GM18507 (cell line): ENCODE data around the gene MYBBP1A.
"Not testable (repeated sequence)": the region's sequence is repeated elsewhere in the genome, so short reads cannot be mapped to it uniquely, and the experiment has no call there.

ENCODE experiments used
- DNase-seq: peaks from one replicate; pipeline ENCODE4 v3.0.0; 2011; ENCODE audit warnings: low read depth; ENCODE audit not compliant: insufficient read length; ENCODE audit errors: extremely low spot score
- FAIRE-seq: peaks from 2 replicates; lab custom pipeline; 2011; peaks lifted over from hg19 to GRCh38; lab: Jason Lieb, UNC

The MYBBP1A gene, protein sequence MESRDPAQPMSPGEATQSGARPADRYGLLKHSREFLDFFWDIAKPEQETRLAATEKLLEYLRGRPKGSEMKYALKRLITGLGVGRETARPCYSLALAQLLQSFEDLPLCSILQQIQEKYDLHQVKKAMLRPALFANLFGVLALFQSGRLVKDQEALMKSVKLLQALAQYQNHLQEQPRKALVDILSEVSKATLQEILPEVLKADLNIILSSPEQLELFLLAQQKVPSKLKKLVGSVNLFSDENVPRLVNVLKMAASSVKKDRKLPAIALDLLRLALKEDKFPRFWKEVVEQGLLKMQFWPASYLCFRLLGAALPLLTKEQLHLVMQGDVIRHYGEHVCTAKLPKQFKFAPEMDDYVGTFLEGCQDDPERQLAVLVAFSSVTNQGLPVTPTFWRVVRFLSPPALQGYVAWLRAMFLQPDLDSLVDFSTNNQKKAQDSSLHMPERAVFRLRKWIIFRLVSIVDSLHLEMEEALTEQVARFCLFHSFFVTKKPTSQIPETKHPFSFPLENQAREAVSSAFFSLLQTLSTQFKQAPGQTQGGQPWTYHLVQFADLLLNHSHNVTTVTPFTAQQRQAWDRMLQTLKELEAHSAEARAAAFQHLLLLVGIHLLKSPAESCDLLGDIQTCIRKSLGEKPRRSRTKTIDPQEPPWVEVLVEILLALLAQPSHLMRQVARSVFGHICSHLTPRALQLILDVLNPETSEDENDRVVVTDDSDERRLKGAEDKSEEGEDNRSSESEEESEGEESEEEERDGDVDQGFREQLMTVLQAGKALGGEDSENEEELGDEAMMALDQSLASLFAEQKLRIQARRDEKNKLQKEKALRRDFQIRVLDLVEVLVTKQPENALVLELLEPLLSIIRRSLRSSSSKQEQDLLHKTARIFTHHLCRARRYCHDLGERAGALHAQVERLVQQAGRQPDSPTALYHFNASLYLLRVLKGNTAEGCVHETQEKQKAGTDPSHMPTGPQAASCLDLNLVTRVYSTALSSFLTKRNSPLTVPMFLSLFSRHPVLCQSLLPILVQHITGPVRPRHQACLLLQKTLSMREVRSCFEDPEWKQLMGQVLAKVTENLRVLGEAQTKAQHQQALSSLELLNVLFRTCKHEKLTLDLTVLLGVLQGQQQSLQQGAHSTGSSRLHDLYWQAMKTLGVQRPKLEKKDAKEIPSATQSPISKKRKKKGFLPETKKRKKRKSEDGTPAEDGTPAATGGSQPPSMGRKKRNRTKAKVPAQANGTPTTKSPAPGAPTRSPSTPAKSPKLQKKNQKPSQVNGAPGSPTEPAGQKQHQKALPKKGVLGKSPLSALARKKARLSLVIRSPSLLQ (N-terminal part only)

DNA sequence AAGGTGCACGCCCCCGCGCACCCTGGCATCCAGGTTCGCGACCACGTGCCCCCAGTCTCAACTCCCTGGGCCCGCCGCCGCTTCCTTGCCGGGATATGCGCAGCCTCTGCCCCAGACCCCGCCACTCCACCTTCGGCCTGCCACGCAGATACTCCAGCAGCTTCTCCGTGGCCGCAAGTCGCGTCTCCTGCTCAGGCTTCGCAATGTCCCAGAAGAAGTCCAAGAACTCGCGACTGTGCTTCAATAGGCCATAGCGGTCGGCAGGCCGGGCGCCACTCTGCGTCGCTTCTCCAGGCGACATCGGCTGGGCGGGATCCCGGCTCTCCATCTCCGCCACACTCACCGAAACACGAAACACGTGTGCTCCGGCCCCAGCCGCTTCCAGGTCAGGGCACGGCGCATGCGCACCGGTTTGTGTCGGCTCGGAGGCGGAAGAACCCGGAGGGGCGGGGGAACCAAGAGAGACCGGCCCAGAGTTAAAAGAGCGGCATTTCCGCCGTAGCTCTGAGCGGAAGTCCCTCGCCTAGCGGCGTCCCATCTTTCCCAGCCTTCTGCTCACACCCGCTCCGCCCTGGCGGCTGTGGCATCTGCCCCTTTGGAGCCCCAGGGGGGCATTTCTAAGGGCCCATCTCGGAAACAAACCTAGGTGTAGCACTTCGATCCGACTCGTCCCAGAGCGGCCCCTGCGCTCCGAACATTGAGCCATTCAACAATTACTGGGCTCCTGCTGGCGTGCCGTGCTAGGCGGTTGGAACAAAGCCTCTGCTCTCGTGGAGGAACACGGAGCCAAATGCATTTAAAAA, at the start of gene MYBBP1A:
TSS of gene MYBBP1A (minus strand) at position 388 of the 803 bp plus-strand sequence. CDS start at position 328, 60 bp downstream.
- FAIRE-seq (peak; percentile 99), DNase-seq (peak; percentile 99)

DNA sequence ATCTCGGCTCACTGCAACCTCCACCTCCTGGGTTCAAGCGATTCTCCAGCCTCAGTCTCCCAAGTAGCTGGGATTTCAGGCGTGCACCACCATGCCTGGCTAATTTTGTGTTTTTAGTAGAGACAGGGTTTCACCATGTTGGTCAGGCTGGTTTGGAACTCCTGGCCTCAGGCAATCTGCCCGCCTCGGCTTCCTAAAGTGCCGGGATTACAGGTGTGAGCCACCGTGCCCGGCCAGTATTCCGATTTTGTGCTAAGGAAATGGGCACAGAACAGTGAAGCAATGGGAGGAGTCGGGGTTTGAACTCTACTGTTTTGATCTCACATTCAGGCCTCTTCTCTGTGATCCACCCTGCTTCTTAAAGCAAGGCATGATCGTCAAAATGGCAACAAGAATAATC, 49.6 kb upstream of the MYBBP1A start:
- FAIRE-seq, DNase-seq: not testable (repeated sequence)

DNA sequence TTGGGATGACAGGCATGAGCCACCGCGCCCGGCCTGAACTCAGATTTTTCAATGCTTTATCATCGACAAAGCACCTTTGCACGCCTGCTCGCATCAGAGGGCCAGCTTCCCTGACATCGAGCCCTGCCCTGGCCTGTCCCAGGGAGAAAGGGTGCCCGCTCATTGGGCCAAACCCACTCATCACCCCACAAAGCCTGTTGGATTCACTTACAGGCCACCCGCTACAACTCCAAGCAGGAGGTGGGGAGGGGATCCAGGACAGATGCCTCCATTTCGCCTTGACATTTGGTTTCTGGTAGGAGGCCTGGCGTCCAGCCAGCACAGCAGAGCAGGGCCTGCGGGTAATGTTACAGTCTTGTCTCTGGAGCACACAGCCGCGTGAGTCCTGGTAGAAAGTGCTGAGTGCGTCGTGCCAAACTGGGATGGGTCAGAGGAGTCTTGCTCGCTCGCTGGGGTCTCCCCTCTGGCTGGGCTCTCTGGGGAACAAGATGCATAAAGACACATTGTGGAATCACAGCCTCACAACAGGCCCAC, 49.0 kb upstream of the MYBBP1A start:
- no peak for DNase-seq
- no peak for FAIRE-seq

DNA sequence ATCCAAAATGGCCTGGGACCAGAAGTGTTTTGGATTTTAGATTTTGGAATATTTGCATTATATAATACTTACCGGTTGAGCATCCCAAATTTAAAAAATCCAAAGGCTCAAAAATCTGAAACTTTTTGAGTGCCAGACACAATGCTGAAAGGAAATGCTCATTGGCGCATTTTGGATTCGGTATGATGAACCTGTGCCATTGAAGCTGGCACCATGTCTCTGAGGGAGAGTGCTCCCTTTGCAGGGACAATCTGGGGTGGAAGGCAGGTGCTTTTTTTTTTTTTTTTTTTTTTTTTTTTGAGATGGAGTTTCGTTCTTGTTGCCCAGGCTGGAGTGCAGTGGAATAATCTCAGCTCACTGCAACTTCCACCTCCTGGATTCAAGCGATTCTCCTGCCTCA, 46.9 kb upstream of the MYBBP1A start:
- DNase-seq (no peak), FAIRE-seq (no peak)

DNA sequence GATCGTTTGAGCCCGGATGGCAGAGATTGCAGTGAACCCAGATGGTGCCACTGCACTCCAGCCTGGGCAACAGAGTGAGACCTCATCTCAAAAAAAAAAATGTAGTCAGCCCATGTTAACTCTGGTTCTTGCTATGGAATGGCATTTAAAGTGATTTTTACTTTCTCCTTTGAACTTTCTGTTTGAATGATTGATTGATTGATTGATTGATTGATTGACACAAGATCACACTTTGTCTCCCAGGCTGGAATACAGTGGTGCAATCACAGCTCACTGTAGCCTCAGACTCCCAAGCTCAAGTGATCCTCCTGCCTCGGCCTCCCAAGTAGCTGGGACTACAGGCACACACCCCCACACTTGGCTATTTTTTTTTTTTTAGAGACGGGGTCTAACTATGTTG, 46.1 kb upstream of the MYBBP1A start:
- FAIRE-seq: no peak
- DNase-seq: no peak

DNA sequence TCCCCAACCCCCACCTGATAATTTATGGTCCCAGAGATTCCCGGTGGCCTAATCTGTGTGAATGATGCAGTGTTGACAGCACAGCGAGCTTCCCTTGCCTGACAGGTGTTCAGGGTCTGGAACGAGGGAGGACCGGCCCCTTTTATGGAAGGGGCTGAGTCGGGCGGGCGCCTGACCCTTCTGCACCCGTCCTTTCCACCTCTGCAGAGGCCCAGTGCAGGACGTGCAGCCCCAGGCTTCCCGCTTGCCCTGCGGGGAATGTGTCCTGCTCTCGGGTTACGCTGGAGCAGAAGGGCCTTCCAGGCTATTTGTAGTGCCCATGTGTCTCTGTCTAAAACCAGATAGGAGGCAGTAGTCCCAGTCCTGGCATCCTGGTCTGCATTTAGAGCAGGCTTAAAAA, 45.4 kb upstream of the MYBBP1A start:
- no peak for FAIRE-seq
- DNase-seq: no peak

DNA sequence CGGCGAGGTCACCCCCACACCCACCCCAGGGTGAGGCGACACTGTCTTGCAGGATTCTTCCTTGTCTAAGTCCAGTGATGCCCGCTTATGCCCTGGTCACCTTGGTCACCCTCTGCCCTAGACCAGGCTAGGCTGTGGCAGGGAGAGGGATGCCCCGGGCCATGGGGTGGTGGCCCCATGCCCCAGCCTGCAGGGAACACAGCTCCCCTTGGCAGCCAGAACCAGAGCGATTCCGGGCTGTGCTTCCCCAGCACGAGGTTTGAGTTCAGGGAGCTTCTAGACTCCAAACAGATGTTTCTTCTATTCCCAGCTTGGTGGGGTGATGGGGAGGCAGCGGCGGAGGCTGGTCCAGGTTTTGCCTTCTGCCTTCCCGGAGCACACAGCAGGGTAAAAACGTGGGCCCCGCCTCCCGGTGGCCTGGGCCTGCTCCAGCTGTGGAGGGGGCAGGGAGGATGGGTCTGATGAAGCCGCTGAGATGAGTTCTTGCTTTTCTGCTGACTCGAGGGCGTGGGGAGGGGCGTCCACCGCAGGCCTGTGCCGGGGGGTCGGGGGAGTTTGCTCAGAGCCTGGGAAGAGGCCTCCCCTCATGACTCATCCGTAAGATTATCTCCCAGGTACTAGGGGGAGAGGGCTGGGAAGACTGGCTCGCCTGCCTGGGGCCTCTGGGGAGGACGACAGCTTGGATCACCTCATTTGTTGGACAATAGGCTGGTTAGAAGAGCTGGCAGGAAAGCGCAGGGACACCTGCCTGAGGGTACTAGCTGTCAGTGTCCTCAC, 44.5 kb upstream of the MYBBP1A start:
- FAIRE-seq (no peak), DNase-seq (no peak)

DNA sequence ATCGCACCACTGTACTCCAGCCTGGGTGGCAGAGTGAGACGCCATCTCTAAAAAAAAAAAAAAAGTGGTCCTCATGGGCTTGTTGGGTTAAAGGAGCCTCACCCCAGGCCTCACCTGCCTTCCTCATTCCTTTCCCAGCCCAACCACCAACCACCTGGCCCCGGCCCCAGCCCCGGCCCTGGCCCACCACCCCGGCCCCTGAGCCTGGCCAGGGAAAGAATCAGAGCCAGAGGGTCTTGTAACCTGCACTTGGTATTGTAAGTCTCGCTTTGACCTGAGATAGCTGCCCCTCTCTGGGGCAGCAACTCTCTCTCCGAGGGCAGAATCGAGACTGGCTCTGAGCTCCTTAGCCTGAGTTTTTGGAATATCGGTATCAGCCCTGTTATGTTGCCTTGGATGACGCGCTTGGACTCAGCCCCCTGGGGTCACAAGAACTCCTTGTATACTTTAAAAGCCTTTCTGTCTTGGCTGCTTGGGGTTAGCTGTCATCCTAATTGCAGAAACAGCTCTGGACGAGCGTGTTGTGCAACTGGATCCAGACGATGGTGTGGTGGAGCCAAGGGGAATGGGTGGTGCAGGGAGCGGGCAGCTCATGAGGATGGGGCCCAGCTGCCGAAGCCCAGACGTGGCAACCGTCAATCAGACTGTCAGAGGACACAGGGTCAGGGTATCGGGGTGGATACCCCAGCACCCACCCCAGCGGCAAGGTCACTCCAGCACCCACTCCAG, 43.8 kb upstream of the MYBBP1A start:
- no peak for DNase-seq

DNA sequence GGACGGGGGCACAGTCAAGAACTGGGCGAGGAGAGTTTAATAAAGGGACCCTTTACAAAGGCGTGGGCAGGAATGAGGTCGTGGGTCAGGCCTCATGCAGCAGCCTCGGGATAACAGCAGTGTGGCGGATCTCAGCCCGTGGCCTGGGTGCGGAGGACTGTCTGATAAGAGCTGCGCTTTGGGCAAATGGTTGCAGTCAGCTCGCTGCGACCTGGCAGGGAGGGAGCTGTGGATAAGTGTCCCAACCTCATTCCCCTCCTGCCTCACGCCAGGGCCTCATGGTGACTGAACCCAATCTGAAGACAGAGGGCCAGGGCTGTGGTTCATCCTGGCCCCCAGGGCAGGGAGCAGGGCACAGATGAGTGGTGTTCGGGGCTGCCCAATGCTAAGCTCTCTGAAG, 42.8 kb upstream of the MYBBP1A start:
- FAIRE-seq: no peak
- DNase-seq: no peak

More for the DNA sequence above, 43.8 kb upstream of the MYBBP1A start:
- no peak for FAIRE-seq

DNA sequence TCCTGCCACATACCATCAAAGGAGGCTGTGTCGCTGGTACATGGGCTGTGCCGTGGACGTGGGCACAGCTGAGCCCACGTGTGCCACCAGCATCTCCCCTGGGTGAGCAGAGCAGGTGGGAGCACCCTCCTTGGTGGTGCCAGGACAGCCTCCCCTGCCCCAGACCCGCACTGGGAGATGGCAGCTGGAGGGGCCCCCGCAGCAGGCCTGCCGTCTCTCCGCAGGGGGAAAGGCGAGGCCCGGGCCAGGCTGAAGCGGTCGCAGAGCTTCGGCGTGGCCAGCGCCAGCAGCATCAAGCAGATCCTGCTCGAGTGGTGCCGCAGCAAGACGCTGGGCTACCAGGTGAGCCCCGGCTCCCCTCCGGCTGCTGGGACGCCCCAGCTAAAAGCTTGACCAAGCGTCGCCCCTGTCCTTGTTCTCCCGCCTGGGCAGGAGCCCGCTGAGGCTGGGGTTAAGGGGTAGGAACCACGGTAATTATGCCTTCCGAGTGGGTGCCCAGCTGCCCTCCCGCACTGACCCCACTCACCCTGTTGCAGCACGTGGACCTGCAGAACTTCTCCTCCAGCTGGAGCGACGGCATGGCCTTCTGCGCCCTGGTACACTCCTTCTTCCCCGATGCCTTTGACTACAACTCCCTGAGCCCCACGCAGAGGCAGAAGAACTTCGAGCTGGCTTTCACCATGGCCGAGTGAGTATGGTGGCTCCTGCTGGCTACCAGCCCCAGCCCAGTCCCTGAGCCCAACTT, 41.6 kb upstream of the MYBBP1A start:
- DNase-seq (no peak), FAIRE-seq (no peak)

DNA sequence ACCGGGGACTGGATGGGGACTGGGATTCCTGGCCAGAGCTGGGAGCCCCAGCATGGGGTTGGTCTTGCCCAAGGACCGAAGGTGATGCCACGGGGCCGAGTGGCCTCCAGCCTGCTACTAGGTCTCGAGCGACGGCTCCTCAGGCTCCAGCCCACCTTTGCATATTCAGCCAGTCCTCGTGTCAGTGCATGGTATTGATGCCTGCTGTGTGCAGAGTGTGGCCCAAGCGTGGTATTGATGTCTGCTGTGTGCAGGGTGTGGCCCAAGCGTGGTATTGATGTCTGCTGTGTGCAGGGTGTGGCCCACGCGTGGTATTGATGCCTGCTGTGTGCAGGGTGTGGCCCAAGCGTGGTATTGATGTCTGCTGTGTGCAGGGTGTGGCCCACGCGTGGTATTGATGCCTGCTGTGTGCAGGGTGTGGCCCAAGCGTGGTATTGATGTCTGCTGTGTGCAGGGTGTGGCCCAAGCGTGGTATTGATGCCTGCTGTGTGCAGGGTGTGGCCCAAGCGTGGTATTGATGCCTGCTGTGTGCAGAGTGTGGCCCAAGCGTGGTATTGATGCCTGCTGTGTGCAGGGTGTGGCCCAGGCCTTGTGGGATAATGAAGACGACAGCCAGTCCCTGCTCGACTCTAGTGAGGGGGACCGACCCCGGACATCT, 40.6 kb upstream of the MYBBP1A start:
- not testable (repeated sequence) for FAIRE-seq

DNA sequence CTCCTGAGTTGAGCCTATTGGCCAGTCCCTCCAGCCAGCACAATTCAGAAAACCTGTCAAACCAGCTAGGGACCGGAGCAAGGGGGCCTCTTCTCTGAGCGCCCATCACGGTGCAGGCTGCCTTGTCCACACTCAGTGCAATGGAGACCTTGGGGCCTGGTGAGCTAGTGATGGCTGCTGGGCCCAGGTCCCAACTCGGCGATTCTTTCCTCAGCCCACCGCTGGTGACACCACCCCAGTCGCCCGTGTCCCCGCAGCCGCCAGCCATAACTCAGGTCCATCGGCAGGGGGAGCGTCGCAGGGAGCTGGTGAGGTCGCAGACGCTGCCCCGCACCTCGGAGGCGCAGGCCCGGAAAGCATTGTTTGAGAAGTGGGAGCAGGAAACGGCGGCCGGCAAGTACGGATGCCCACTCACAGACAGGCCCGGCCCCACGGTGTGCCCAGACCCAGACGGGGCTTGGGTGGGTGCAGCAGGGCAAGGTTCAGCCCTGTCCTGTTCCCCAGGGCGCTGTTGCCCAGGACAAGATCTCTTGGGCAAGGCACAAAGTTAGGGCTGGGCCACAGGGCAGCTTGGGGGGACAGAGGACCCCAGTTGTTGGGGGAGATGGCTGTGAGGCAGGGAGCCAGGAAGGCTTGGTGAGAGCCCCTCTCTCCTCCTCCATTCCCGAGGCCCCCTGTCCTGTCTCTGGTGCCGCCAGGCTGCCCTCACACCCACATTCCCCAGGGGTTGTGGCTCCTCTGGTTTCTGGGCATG, 39.9 kb upstream of the MYBBP1A start:
- no peak for FAIRE-seq
- DNase-seq: no peak

More for the DNA sequence above, 40.6 kb upstream of the MYBBP1A start:
- not testable (repeated sequence) for DNase-seq

DNA sequence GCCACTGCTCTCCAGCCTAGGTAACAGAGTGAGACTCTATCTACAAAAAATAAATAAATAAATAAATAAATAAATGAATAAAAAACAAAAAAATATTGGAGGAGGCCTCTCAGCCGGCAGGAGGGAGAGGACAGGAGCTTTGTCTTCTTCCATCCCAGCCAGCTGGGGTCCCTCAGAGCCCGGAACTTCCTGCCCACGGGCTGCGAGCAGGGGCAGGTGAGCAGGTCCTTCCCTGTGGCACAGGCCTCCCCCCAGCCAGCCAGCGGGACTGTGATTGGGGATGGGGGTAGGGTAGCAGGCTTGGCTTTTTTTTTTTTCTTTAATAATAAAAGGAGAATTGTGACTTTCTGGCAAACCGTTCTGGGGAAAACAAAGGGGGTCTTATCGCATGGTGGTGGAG, 39.2 kb upstream of the MYBBP1A start:
- DNase-seq: no peak
- FAIRE-seq: no peak

DNA sequence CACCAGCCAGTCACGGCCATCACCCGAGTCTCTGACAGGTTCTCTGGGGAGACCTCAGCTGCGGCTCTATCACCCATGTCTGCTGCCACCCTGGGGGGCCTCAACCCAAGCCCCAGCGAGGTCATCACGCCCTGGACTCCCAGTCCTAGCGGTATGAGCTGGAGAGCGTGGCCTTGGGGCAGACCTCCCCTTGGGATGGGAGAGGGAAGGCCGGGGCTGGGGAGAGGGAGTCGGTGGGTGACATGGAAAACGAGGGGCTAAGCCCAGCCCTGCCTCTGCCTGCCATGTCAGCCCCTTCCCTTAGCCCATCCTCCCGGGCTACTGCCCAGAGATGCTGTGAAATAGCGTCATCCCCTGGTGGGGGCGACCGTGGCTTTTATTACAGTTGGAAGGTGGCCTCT, 37.8 kb upstream of the MYBBP1A start:
- FAIRE-seq: no peak

DNA sequence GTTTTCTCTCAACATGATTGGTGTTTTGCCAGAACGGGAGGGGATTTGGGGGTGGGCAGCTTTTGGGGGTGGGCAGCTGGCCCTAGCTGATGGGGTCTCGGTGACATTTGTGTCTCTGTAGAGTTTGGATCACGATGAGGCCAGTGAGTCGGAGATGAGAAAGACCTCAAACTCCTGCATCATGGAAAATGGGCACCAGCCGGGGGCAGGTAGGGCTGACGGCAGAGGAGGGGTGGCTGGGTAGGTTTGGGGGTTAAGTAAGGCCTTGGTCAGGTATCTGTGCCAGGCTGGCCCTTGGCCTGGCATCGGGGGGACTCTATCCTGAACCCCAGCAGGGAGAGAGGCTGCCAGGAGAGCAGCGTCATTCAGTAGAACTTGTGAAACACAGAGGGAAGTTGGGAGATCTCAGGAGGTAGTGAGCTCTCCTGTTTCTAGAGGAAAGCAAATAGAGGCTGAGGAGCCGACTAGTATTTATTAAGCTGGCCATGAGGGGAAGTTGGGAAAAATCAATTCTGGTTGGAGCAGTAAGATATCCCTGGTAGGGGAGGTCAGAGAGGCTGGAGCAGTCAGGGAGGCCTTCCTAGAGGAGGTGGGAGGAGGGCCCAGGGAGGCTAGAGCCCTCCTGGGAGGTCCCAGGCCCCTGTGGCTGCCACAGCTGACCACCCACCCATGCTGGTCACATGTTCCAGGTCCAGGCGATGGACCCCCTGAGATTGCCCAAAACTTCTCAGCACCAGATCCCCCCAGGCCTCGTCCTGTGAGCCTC, 37.2 kb upstream of the MYBBP1A start:
- FAIRE-seq (no peak), DNase-seq (no peak)

More for the DNA sequence above, 37.8 kb upstream of the MYBBP1A start:
- no peak for DNase-seq
